OCI-LY7 (cell line): ENCODE data around the gene ALPL. TPM values are rescaled to one million over a fixed set of nuclear protein-coding genes. Genes with fewer than 3 reads are reported as not detected.

Experiments used
- BruUV-seq: library from RNA; stranded (reverse); fragments of 400-500 nt; replicated peaks from 2 replicates; lab custom pipeline; 2021; lab: Mats Ljungman, UMichigan
- CTCF ChIA-PET: fragments of 300-600 bp; sonication (Branson Sonifier 250); formaldehyde crosslinking; loops from one replicate; lab custom pipeline; 2022; ENCODE audit warnings: antibody characterized with exemption; ENCODE audit not compliant: unreplicated experiment; lab: Charles Lee
- POLR2A ChIA-PET: fragments of 300-600 bp; sonication (Branson Sonifier 250); formaldehyde crosslinking; loops from one replicate; lab custom pipeline; 2022; ENCODE audit warnings: antibody characterized with exemption; lab: Charles Lee
- DNase-seq: peaks from one replicate; pipeline ENCODE4 v3.0.0-alpha.2; 2015; ENCODE audit warnings: low spot score
- H2AFZ ChIP-seq: fragments of 200-600 bp; sonication (generic), shearing (Covaris generic); 2 replicates; pipeline ENCODE4 v1.6.1; 2014; ENCODE audit warnings: mild to moderate bottlenecking, antibody characterized with exemption, low read length, moderate library complexity
- H3K27ac ChIP-seq: fragments of 200-600 bp; sonication (generic); 2 replicates; pipeline ENCODE4 v1.5.1; 2014; ENCODE audit warnings: mixed run types, low read depth, mild to moderate bottlenecking, moderate library complexity, low read length, inconsistent platforms; ENCODE audit not compliant: poor library complexity, severe bottlenecking
- H3K36me3 ChIP-seq: fragments of 200-600 bp; sonication (generic); 2 replicates; pipeline ENCODE4 v1.6.1; 2014; ENCODE audit warnings: mild to moderate bottlenecking, antibody characterized with exemption, low read length, moderate library complexity, mixed read lengths; ENCODE audit not compliant: insufficient read depth
- H3K4me1 ChIP-seq: fragments of 200-600 bp; sonication (generic); 2 replicates; pipeline ENCODE4 v1.5.1; 2014; ENCODE audit warnings: mild to moderate bottlenecking, low read length; ENCODE audit not compliant: insufficient read depth, poor library complexity, severe bottlenecking
- H3K4me2 ChIP-seq: fragments of 200-600 bp; sonication (generic); 2 replicates; pipeline ENCODE4 v1.6.1; 2014; ENCODE audit warnings: mild to moderate bottlenecking, low read length
- H3K4me3 ChIP-seq: fragments of 200-600 bp; sonication (generic); 2 replicates; pipeline ENCODE4 v1.5.1; 2014; ENCODE audit warnings: mild to moderate bottlenecking, low read depth, low read length; ENCODE audit not compliant: poor library complexity, severe bottlenecking
- H3K79me2 ChIP-seq: fragments of 200-600 bp; sonication (generic); 2 replicates; pipeline ENCODE4 v1.6.1; 2016; ENCODE audit warnings: low read depth, mild to moderate bottlenecking, low read length, moderate library complexity, mixed read lengths; ENCODE audit not compliant: insufficient read depth
- H3K9me2 ChIP-seq: fragments of 200-600 bp; sonication (generic); 2 replicates; pipeline ENCODE4 v1.6.1; 2016; ENCODE audit warnings: mild to moderate bottlenecking, low read length, mixed read lengths; ENCODE audit not compliant: insufficient read depth
- H3K9me3 ChIP-seq: fragments of 200-600 bp; sonication (generic); 2 replicates; pipeline ENCODE4 v1.6.1; 2014; ENCODE audit warnings: mild to moderate bottlenecking, mixed run types, low read length, mixed read lengths
- H4K20me1 ChIP-seq: fragments of 200-600 bp; sonication (generic); 2 replicates; pipeline ENCODE4 v1.6.1; 2014; ENCODE audit warnings: mild to moderate bottlenecking, antibody characterized with exemption, low read length, moderate library complexity, mixed read lengths; ENCODE audit not compliant: insufficient read depth
- EZH2phosphoT487 ChIP-seq: fragments of 200-600 bp; sonication (generic); IDR thresholded peaks from 2 replicates; pipeline ENCODE4 v1.6.1; 2018; ENCODE audit warnings: low read depth, borderline replicate concordance, mild to moderate bottlenecking, mixed run types, antibody characterized with exemption, low read length, moderate library complexity, mixed read lengths
- intact Hi-C: fragments of 100-400 bp; cut with micrococcal nuclease; formaldehyde crosslinking; loops from one replicate; pipeline ENCODE4 v1.10.0; 2022; ENCODE audit not compliant: unreplicated experiment
- total RNA-seq, 2 experiments: library from RNA; depleted of rRNA in 1 of 2; stranded (reverse); fragments of >200 nt in 1 of 2; shearing (Covaris generic) in 1 of 2; gene quantifications; 2 replicates each; pipeline ENCODE4 v1.2.3, GENCODE V29; 2014 to 2022
- TF ChIP-seq, protein P1 (sequence below): fragments of 200-600 bp; sonication (generic); conservative IDR thresholded peaks from 2 replicates; pipeline ENCODE4 v1.5.1; 2014; ENCODE audit warnings: mild to moderate bottlenecking, antibody characterized with exemption, low read length, moderate library complexity, mixed read lengths

ALPL gene
- total RNA-seq, 2 experiments from 2014 or later: not detected

DNA sequence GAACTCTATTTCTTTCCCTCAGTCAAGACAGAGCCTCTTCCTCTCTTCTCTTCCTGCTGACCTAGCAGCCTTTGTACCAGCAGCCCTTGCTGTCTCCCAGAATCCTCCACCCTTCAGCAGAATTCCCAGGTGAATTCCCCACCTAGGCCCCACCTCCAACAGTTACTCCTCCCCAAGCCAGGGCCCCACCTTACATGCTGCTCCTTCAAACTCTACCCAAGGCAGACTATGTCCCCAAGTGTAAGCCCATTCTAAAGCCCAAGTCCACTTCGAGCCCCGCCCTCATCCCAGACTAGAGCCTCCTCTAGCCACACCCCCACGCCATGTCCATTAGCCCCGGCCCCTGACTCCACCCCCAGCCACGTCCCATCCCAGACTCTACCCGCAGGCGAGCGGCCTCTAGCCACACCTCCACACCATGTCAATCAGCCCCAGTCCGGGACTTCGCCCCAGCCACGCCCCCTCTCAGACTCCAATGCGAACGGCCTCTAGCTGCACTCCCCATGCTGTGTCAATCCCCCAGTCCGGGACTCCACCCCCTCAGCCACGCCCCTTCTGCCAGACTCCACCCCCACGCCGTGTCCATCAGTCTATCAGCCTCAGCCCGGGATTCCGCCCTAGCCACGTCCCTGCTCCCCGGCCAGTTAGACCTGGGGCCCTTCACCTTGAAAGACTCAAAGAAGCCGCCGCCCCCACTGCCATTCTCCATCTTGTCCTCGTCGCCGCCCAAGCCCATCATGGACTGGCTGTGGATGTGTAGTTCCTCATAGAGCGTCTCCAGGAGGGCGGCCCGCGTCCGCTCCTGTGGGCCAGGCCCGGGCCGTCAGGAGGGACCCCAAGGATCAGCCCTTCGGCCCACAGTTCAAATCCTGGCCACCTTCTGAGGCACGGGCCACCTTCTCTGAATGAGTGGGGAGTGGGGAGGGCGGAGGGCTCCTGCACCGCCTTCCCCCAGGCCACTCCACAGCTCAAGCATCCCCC, 98.6 kb downstream of the ALPL start:
- peak overlapping the region; percentile 51 for H3K4me2 ChIP-seq
- POLR2A ChIA-PET: no interaction called here

DNA sequence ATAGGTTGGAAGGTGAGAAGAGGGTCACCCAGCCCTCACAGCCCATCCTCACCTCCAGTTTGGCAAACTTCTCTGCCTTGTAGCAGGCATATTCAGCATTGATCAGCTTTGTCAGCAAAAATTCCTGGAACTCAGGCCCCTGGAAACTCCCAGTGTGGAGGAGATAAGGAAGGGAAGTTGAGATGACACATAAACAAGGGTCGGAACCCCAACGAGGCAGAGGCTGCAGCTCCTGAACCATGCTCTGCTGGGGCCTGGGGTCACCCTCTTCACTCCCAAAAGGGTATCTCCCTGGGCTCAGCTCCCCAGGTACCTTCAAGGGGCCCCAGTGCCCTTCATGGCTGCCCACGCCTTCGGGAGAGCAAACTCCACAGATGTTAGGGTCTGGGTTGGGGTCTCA, 99.6 kb downstream of the ALPL start:
- intact Hi-C loops: no loop called here
- Histone ChIP-seq H3K36me3 (no peaks in the 10 kb centered on the region), H3K9me2 (no peaks in the 10 kb centered on the region), H3K9me3 (no peaks in the 10 kb centered on the region), H3K4me3 (no peak overlapping the region), H3K79me2 (no peaks in the 10 kb centered on the region), H3K4me2 (no peak overlapping the region), H3K4me1 (peaks cover 6% of the 10 kb centered on the region), H3K27ac (no peak overlapping the region), H4K20me1 (no peaks in the 10 kb centered on the region), H2AFZ (no peak overlapping the region)
- no TSS peak for BruUV-seq
- DNase-seq: no peak
- ChIA-PET POLR2A (no interaction called here), CTCF (no interaction called here)
- TF ChIP-seq, protein P1, sequence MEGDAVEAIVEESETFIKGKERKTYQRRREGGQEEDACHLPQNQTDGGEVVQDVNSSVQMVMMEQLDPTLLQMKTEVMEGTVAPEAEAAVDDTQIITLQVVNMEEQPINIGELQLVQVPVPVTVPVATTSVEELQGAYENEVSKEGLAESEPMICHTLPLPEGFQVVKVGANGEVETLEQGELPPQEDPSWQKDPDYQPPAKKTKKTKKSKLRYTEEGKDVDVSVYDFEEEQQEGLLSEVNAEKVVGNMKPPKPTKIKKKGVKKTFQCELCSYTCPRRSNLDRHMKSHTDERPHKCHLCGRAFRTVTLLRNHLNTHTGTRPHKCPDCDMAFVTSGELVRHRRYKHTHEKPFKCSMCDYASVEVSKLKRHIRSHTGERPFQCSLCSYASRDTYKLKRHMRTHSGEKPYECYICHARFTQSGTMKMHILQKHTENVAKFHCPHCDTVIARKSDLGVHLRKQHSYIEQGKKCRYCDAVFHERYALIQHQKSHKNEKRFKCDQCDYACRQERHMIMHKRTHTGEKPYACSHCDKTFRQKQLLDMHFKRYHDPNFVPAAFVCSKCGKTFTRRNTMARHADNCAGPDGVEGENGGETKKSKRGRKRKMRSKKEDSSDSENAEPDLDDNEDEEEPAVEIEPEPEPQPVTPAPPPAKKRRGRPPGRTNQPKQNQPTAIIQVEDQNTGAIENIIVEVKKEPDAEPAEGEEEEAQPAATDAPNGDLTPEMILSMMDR: no peak
- no peak for TF ChIP-seq EZH2phosphoT487

More for the DNA sequence above, 98.6 kb downstream of the ALPL start:
- no TSS peak for BruUV-seq
- H3K36me3 ChIP-seq: no peaks in the 10 kb centered on the region
- H3K27ac ChIP-seq: no peak overlapping the region
- H3K9me3 ChIP-seq: no peaks in the 10 kb centered on the region
- peak overlapping the region; percentile 56; the same call in 1 of the 2 replicates for H2AFZ ChIP-seq
- peak overlapping the region; percentile 19 for H3K4me3 ChIP-seq
- no peaks in the 10 kb centered on the region for H4K20me1 ChIP-seq
- intact Hi-C loops: no loop called here
- CTCF ChIA-PET: no interaction called here
- peaks cover 6% of the 10 kb centered on the region for H3K4me1 ChIP-seq
- no peak for TF ChIP-seq EZH2phosphoT487
- TF ChIP-seq, protein P1: no peak
- H3K79me2 ChIP-seq: no peaks in the 10 kb centered on the region
- no peaks in the 10 kb centered on the region for H3K9me2 ChIP-seq
- DNase-seq: peak; percentile 78

DNA sequence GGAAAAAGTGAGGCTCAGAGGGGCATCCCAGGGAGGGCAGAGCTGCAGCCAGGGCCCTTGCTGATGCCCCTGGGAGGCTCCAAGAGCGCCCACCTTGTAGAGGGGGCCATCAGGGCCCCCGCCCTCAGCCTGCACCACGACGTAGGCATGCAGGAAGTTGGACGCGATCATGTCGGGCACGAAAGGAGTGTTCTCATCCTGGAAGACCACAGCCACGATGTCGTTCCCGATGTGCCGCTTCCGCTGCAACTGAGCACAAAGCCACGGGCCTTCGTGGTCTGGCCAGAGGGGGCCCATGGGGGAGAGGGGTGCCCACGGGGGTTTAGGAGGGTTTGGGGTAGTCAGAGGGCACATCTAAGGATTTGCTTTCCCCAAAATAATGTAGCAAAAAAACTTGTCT, 100.8 kb downstream of the ALPL start:
- Histone ChIP-seq H2AFZ (no peak overlapping the region), H3K36me3 (no peaks in the 10 kb centered on the region), H3K9me2 (no peaks in the 10 kb centered on the region), H3K9me3 (no peaks in the 10 kb centered on the region), H3K4me3 (no peak overlapping the region), H3K27ac (no peak overlapping the region), H3K4me1 (peaks cover 6% of the 10 kb centered on the region), H3K79me2 (no peaks in the 10 kb centered on the region), H3K4me2 (no peak overlapping the region), H4K20me1 (no peaks in the 10 kb centered on the region)
- ChIA-PET CTCF (no interaction called here), POLR2A (no interaction called here)
- no TSS peak for BruUV-seq
- TF ChIP-seq, protein P1: no peak
- no peak for TF ChIP-seq EZH2phosphoT487
- intact Hi-C loops: no loop called here
- no peak for DNase-seq
